Glutamatergic neuron (in vitro differentiated cells): Measurements from ENCODE around the gene CAPN5. TPM values are rescaled to one million over a fixed set of nuclear protein-coding genes. Genes with fewer than 3 reads are reported as not detected.
"Not testable (repeated sequence)": the region's sequence is repeated elsewhere in the genome, so short reads cannot be mapped to it uniquely, and the experiment has no call there.

Source experiments
- DNase-seq: peaks from one replicate; pipeline ENCODE4 v3.0.0; 2022
- H3K27ac Mint-ChIP-seq: one replicate; pipeline ENCODE4 v1.8.0; 2020; ENCODE audit warnings: mild to moderate bottlenecking, mixed read lengths, inconsistent platforms; ENCODE audit not compliant: unreplicated experiment
- H3K27me3 Mint-ChIP-seq: one replicate; pipeline ENCODE4 v1.8.0; 2020; ENCODE audit warnings: mild to moderate bottlenecking, moderate library complexity, mixed read lengths, inconsistent platforms; ENCODE audit not compliant: unreplicated experiment
- H3K36me3 Mint-ChIP-seq: one replicate; pipeline ENCODE4 v1.8.0; 2020; ENCODE audit warnings: mild to moderate bottlenecking, mixed read lengths, inconsistent platforms; ENCODE audit not compliant: unreplicated experiment
- H3K4me1 Mint-ChIP-seq: one replicate; pipeline ENCODE4 v1.8.0; 2020; ENCODE audit warnings: mild to moderate bottlenecking, low read depth, mixed read lengths, inconsistent platforms; ENCODE audit not compliant: unreplicated experiment
- H3K4me3 Mint-ChIP-seq: one replicate; pipeline ENCODE4 v1.8.0; 2020; ENCODE audit warnings: mild to moderate bottlenecking, mixed read lengths, inconsistent platforms; ENCODE audit not compliant: unreplicated experiment
- H3K9me3 Mint-ChIP-seq: one replicate; pipeline ENCODE4 v1.8.0; 2020; ENCODE audit warnings: mild to moderate bottlenecking, moderate library complexity, mixed read lengths, inconsistent platforms; ENCODE audit not compliant: unreplicated experiment
- total RNA-seq: library from RNA; stranded (reverse); fragmentation: NEBNext Ultra II Directional; extraction: Animal tissue kit (Norgen Biotek cat#: 25700); gene quantifications from one replicate; pipeline ENCODE4 v1.2.1, GENCODE V29; 2021; ENCODE audit not compliant: unreplicated experiment
- TF ChIP-seq, protein P1 (sequence below): fragments of 200-600 bp; sonication (generic); IDR thresholded peaks from one replicate; pipeline ENCODE4 v1.5.0; 2021; ENCODE audit not compliant: partially characterized antibody, unreplicated experiment

CAPN5 gene
- total RNA-seq, 1 donor from 2014 or later: 45.0 TPM

DNA sequence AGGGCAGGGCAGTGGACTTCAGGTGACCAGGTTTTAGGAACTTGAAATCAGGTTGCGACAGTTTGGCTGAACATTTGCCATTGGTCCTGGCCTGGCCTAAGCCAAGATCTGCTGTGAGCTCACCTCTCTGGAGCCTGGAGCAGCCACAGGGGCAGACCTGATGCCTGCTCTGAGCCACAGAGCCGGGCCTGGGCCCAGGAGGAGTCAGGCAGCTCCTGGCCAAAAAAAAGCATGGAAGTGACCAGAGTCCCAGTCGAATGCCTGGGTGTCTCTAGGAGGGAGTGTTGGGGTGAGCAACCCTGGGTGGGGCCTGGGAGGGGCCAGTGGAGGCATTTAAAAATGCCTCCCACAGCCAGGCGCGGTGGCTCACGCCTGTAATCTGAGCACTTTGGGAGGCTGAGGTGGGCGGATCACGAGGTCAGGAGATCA is 29.8 kb downstream of the CAPN5 start:
- Mint-ChIP-seq H3K27me3 (peaks cover 10% of the 10 kb centered on the region), H3K36me3 (peaks cover 10% of the 10 kb centered on the region), H3K4me1 (no peaks in the 10 kb centered on the region), H3K27ac (peak overlapping the region; percentile 68), H3K9me3 (peaks cover 11% of the 10 kb centered on the region), H3K4me3 (no peak overlapping the region)
- DNase-seq: no peak
- TF ChIP-seq, protein P1, sequence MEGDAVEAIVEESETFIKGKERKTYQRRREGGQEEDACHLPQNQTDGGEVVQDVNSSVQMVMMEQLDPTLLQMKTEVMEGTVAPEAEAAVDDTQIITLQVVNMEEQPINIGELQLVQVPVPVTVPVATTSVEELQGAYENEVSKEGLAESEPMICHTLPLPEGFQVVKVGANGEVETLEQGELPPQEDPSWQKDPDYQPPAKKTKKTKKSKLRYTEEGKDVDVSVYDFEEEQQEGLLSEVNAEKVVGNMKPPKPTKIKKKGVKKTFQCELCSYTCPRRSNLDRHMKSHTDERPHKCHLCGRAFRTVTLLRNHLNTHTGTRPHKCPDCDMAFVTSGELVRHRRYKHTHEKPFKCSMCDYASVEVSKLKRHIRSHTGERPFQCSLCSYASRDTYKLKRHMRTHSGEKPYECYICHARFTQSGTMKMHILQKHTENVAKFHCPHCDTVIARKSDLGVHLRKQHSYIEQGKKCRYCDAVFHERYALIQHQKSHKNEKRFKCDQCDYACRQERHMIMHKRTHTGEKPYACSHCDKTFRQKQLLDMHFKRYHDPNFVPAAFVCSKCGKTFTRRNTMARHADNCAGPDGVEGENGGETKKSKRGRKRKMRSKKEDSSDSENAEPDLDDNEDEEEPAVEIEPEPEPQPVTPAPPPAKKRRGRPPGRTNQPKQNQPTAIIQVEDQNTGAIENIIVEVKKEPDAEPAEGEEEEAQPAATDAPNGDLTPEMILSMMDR: no peak

DNA sequence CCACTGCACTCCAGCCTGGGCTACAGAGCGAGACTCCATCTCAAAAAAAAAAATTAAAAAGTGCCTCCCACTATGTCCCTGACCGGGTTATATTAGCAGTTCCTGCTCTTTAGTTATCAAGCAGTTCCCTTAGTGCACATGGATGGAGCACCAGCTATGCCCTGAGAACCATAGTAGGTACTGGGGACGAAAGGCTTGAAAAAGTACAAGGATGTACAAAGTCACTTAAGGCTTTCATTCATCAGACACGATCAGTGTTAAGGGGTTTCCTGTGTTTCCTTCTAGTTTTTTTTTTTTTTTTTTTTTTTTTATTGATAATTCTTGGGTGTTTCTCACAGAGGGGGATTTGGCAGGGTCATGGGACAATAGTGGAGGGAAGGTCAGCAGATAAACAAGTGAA is 30.4 kb downstream of the CAPN5 start:
- H3K4me3 Mint-ChIP-seq, H3K27ac Mint-ChIP-seq, H3K4me1 Mint-ChIP-seq, DNase-seq, H3K9me3 Mint-ChIP-seq: not testable (repeated sequence)
- Mint-ChIP-seq H3K36me3 (peaks cover 10% of the 10 kb centered on the region), H3K27me3 (peaks cover 10% of the 10 kb centered on the region)

DNA sequence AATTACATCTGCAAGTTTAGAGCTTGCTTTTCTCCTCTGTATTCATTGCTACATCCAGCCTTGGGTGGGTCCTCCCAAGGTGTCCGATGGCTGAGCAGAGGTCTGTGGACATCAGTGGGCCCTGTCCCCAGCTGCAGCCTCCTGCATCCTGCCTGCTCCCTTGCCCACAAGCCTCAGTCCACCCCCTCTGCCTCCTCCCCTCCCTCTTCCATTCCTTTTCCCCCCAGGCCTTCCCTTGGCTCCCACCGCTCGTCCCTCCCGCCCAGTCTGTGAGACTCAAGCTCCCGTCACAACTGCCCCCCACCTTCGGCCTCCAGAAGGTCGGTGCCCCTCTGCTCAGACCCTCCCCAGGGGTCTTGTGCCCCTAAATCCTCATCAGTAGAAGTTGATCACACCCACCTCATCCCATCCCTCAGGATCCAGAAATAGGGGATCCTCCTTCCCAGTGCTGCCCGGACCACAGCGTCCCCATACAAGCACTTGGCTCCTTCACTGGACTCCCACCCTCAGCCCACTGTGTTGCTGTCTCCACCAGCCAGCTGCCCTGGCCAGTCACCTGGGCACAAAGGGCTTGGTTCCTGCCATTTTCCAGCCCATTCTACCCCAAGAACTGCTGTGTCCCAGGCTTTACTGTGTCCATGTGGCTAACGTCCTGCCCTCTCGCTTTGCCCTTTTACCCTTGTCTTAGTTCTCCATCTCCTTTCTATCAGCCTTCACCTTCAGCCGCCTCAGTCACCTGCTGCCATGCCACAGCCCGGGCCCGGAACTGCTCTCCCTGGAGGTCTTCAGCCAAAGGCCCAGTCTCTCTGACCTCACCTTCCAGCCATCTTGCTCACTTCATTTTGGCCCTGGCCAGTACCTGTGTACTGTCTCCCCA is 33.6 kb downstream of the CAPN5 start:
- TF ChIP-seq, protein P1: no peak
- no peak overlapping the region for H3K4me3 Mint-ChIP-seq
- no peak overlapping the region for H3K27ac Mint-ChIP-seq
- H3K36me3 Mint-ChIP-seq: peaks cover 10% of the 10 kb centered on the region
- DNase-seq: no peak
- H3K27me3 Mint-ChIP-seq: peaks cover 17% of the 10 kb centered on the region
- H3K4me1 Mint-ChIP-seq: peaks cover 7% of the 10 kb centered on the region
- peaks cover 10% of the 10 kb centered on the region for H3K9me3 Mint-ChIP-seq

DNA sequence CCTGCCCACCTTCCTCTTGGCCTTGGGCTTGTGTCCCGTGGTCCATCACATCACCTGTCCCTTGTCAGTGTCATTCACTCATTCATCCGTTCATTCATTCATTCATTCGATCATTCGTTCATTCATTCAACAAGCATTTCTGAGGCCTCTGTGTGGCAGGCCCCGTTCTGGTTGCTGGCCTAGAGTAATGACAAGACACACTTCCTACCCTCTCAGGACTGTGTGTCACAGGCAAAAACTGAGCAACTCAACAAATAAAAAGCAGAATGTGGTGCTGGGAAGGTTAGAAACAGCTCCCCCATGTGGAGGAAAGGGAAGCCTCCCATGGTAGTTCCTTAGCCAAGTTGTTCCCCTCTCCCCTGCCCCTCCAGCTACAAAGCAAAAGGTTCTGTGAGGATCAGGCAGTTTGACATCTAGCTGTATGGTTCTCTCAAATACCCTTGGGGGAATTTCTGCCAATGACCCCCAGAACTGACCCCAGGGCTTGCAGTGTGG is 34.3 kb downstream of the CAPN5 start:
- DNase-seq: no peak
- H3K9me3 Mint-ChIP-seq: peaks cover 8% of the 10 kb centered on the region
- TF ChIP-seq, protein P1: peak; percentile 22
- peaks cover 10% of the 10 kb centered on the region for H3K36me3 Mint-ChIP-seq
- peaks cover 17% of the 10 kb centered on the region for H3K27me3 Mint-ChIP-seq
- H3K4me3 Mint-ChIP-seq: no peak overlapping the region
- H3K4me1 Mint-ChIP-seq: peaks cover 7% of the 10 kb centered on the region
- no peak overlapping the region for H3K27ac Mint-ChIP-seq

DNA sequence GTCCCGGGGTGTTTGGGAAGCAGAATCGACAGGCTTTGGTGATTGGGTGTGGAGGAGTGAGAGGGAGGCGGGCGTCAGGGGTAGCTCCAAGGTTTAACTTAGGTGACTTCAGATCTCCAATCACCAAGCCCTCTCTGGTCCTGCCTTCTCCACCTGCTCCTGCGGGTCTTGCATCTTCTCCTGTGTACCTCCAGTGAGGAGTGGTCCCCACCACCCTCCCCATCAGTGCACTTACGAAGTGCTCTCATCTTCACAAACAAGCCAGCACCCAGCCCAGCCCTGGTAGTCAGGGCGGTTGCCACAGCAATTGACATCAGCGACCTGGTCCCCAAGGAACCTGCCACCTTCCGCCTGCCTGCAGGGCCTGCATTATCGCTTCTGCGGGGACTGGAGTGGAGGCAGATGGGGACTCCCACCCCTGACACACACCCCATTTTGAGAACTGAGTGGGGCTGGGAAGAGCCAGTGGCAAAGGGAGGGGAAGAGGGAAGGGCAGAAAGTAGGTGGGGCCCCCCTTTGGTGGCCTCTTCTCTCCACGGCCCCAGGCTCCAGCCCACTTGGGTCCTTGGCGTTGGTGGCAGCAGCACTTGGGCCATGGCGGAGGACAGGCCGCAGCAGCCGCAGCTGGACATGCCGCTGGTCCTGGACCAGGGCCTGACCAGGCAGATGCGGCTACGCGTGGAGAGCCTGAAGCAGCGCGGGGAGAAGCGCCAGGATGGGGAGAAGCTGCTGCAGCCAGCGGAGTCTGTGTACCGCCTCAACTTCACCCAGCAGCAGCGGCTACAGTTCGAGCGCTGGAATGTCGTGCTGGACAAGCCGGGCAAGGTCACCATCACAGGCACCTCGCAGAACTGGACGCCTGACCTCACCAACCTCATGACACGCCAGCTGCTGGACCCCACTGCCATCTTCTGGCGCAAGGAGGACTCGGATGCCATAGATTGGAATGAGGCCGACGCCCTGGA is 35.8 kb downstream of the CAPN5 start, which contains the start of gene OMP:
OMP (plus strand) TSS at position 595 of the 965 bp plus-strand sequence; CDS start at position 595, 0 bp downstream.
- H3K4me3 Mint-ChIP-seq: no peak within 1 kb of the TSS
- peaks cover 10% of the 10 kb centered on the region for H3K36me3 Mint-ChIP-seq
- TF ChIP-seq, protein P1: no peak
- no peak for DNase-seq
- no peak within 1 kb of the TSS for H3K27ac Mint-ChIP-seq
- H3K4me1 Mint-ChIP-seq: peaks cover 7% of the 10 kb centered on the region
- H3K9me3 Mint-ChIP-seq: peaks cover 8% of the 10 kb centered on the region
- H3K27me3 Mint-ChIP-seq: peaks cover 18% of the 10 kb centered on the region
